ENCODE results near the gene LIFR.
"Not testable (repeated sequence)": the region's sequence is repeated elsewhere in the genome, so short reads cannot be mapped to it uniquely, and the experiment has no call there.

Gene LIFR

GRCh38 chr5:38581597-38581996 lies 25.2 kb upstream of the LIFR start:
- DNase-seq (ENCODE audit: low spot score) = no peak

GRCh38 chr5:38579105-38579504 lies 22.7 kb upstream of the LIFR start:
- DNase-seq (ENCODE audit: low spot score) = no peak

GRCh38 chr5:38576961-38577684 lies 20.7 kb upstream of the LIFR start:
- no peak for DNase-seq (ENCODE audit: low spot score)

- DNase-seq (ENCODE audit: low spot score) = no peak
Observed at GRCh38 chr5:38576442-38576841, 20.0 kb upstream of the LIFR start.

- DNase-seq (ENCODE audit: low spot score) = no peak
Observed at GRCh38 chr5:38575476-38575875, 19.0 kb upstream of the LIFR start.

GRCh38 chr5:38574009-38574408 lies 17.6 kb upstream of the LIFR start:
- no peak for DNase-seq (ENCODE audit: low spot score)

GRCh38 chr5:38573521-38573920 lies 17.1 kb upstream of the LIFR start:
- DNase-seq (ENCODE audit: low spot score) = no peak

- DNase-seq (ENCODE audit: low spot score) = no peak
Observed at GRCh38 chr5:38569180-38569579, 12.7 kb upstream of the LIFR start.

GRCh38 chr5:38567306-38567705 lies 10.9 kb upstream of the LIFR start:
- DNase-seq (ENCODE audit: low spot score) = not testable (repeated sequence)

- no peak for DNase-seq (ENCODE audit: low spot score)
Observed at GRCh38 chr5:38563624-38564023, 7.2 kb upstream of the LIFR start.

- DNase-seq (ENCODE audit: low spot score) = no peak
Observed at GRCh38 chr5:38562444-38563210, 6.2 kb upstream of the LIFR start.

- no peak for DNase-seq (ENCODE audit: low spot score)
Observed at GRCh38 chr5:38559428-38559827, 3.0 kb upstream of the LIFR start.

- DNase-seq (ENCODE audit: low spot score) = no peak
Observed at GRCh38 chr5:38557792-38558191, 1.3 kb upstream of the LIFR start.

- DNase-seq (ENCODE audit: low spot score) = no peak
Observed at GRCh38 chr5:38557308-38557710, 863 bp upstream of the LIFR start.

GRCh38 chr5:38556088-38556598 lies 303 bp downstream of the LIFR start:
- no peak for DNase-seq (ENCODE audit: low spot score)

- no peak for DNase-seq (ENCODE audit: low spot score)
Observed at GRCh38 chr5:38555354-38556087, 925 bp downstream of the LIFR start.

GRCh38 chr5:38554861-38555260 lies 1.6 kb downstream of the LIFR start:
- no peak for DNase-seq (ENCODE audit: low spot score)

GRCh38 chr5:38554403-38554802 lies 2.0 kb downstream of the LIFR start:
- no peak for DNase-seq (ENCODE audit: low spot score)

GRCh38 chr5:38553001-38553521 lies 3.4 kb downstream of the LIFR start:
- no peak for DNase-seq (ENCODE audit: low spot score)

GRCh38 chr5:38551030-38552017 lies 5.1 kb downstream of the LIFR start:
- no peak for DNase-seq (ENCODE audit: low spot score)

- DNase-seq (ENCODE audit: low spot score) = no peak
Observed at GRCh38 chr5:38548064-38548759, 8.2 kb downstream of the LIFR start.
